KMS-11 (cell line): ENCODE data around the gene PCDHGC3.

Experiments used
- H2AFZ ChIP-seq: fragments of 200-600 bp; sonication (generic); 2 replicates; pipeline ENCODE4 v1.6.1; 2016; ENCODE audit warnings: antibody characterized with exemption, mixed run types, low read depth
- H3K27ac ChIP-seq: fragments of 200-600 bp; sonication (generic); 2 replicates; pipeline ENCODE4 v1.6.1; 2016; ENCODE audit warnings: mild to moderate bottlenecking, mixed run types
- H3K27me3 ChIP-seq: fragments of 200-600 bp; sonication (generic); 2 replicates; pipeline ENCODE4 v1.6.1; 2017; ENCODE audit warnings: mild to moderate bottlenecking, low read depth, mixed run types, moderate library complexity; ENCODE audit not compliant: insufficient read depth
- H3K36me3 ChIP-seq: fragments of 200-600 bp; sonication (generic); 2 replicates; pipeline ENCODE4 v1.6.1; 2017; ENCODE audit warnings: mild to moderate bottlenecking, mixed run types; ENCODE audit not compliant: insufficient read depth
- H3K4me1 ChIP-seq: fragments of 200-600 bp; sonication (generic); 2 replicates; pipeline ENCODE4 v1.6.1; 2016; ENCODE audit warnings: mild to moderate bottlenecking, low read depth, mixed run types; ENCODE audit not compliant: poor library complexity, severe bottlenecking
- H3K4me2 ChIP-seq: fragments of 200-600 bp; sonication (generic); 2 replicates; pipeline ENCODE4 v1.7.0; 2016; ENCODE audit warnings: mild to moderate bottlenecking, mixed run types
- H3K4me3 ChIP-seq: fragments of 200-600 bp; sonication (generic); IDR thresholded peaks from 2 replicates; pipeline ENCODE4 v1.6.1; 2017; ENCODE audit warnings: low read depth, low read length, mixed read lengths; ENCODE audit not compliant: insufficient read depth
- H3K79me2 ChIP-seq: fragments of 200-600 bp; sonication (generic); 2 replicates; pipeline ENCODE4 v1.6.1; 2016; ENCODE audit warnings: low read depth, mixed run types; ENCODE audit not compliant: insufficient read depth
- H3K9ac ChIP-seq: fragments of 200-600 bp; sonication (generic); 2 replicates; pipeline ENCODE4 v1.6.1; 2016; ENCODE audit warnings: mild to moderate bottlenecking, mixed run types
- H4K20me1 ChIP-seq: fragments of 200-600 bp; sonication (generic); 2 replicates; pipeline ENCODE4 v1.6.1; 2016; ENCODE audit warnings: mild to moderate bottlenecking, mixed run types; ENCODE audit not compliant: insufficient read depth
- TF ChIP-seq, protein P1 (sequence below): fragments of 200-600 bp; sonication (generic); conservative IDR thresholded peaks from 2 replicates; pipeline ENCODE4 v1.6.1; 2017; ENCODE audit warnings: low read depth, mild to moderate bottlenecking, antibody characterized with exemption, low read length, moderate library complexity, mixed read lengths

Gene PCDHGC3

DNA sequence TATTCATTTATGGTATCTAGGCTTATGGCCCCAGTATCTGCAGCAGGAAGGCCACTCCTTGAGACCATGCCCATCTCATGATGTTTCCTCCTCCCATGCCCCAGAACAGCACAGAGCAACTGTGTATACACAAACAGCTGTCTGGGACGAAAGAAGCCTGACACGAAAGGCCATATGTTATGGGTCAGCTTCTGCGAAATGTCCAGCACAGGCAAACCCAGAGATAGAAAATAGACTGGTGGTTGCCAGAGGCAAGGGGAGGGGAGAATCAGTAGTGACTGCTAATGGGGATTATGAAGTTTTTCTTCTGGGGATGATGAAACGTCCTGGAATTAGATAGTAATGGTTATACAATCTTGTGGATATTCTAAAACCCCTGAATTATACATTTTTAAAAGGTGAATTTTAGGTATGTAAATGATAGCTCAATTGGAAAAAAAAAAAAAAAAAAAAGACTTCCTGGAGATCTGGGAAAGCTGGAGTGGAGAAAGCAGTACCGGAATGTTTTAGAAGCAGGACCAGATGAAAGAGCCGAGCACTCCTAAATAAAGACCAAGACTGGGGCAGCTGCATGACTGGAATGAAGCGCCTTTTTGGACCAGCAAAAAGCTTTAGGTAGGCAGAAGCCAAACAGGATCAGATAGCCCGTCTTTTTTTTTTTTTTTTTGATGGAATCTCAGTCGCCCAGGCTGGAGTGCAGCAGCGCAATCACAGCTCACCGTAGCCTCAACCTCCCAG is 42.3 kb downstream of the PCDHGC3 start:
- no peaks in the 10 kb centered on the region for H4K20me1 ChIP-seq
- no peak overlapping the region for H3K27ac ChIP-seq
- no peak overlapping the region for H2AFZ ChIP-seq
- no peak overlapping the region for H3K9ac ChIP-seq
- H3K4me1 ChIP-seq = no peaks in the 10 kb centered on the region
- H3K79me2 ChIP-seq = no peaks in the 10 kb centered on the region
- H3K4me2 ChIP-seq = no peak overlapping the region
- no peaks in the 10 kb centered on the region for H3K27me3 ChIP-seq
- H3K4me3 ChIP-seq = no peak overlapping the region
- TF ChIP-seq, protein P1, sequence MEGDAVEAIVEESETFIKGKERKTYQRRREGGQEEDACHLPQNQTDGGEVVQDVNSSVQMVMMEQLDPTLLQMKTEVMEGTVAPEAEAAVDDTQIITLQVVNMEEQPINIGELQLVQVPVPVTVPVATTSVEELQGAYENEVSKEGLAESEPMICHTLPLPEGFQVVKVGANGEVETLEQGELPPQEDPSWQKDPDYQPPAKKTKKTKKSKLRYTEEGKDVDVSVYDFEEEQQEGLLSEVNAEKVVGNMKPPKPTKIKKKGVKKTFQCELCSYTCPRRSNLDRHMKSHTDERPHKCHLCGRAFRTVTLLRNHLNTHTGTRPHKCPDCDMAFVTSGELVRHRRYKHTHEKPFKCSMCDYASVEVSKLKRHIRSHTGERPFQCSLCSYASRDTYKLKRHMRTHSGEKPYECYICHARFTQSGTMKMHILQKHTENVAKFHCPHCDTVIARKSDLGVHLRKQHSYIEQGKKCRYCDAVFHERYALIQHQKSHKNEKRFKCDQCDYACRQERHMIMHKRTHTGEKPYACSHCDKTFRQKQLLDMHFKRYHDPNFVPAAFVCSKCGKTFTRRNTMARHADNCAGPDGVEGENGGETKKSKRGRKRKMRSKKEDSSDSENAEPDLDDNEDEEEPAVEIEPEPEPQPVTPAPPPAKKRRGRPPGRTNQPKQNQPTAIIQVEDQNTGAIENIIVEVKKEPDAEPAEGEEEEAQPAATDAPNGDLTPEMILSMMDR = no peak
- H3K36me3 ChIP-seq = no peaks in the 10 kb centered on the region; the same call in 1 of the 2 replicates

GRCh38 chr5:141518618-141519015 is 42.9 kb downstream of the PCDHGC3 start:
- no peaks in the 10 kb centered on the region for H4K20me1 ChIP-seq
- no peaks in the 10 kb centered on the region; the same call in 1 of the 2 replicates for H3K36me3 ChIP-seq
- TF ChIP-seq, protein P1 = no peak
- H3K27me3 ChIP-seq = no peaks in the 10 kb centered on the region
- no peak overlapping the region for H3K27ac ChIP-seq
- no peaks in the 10 kb centered on the region for H3K4me1 ChIP-seq
- no peak overlapping the region for H3K4me3 ChIP-seq
- H3K9ac ChIP-seq = no peak overlapping the region
- H3K79me2 ChIP-seq = no peaks in the 10 kb centered on the region
- H2AFZ ChIP-seq = no peak overlapping the region
- H3K4me2 ChIP-seq = no peak overlapping the region

DNA sequence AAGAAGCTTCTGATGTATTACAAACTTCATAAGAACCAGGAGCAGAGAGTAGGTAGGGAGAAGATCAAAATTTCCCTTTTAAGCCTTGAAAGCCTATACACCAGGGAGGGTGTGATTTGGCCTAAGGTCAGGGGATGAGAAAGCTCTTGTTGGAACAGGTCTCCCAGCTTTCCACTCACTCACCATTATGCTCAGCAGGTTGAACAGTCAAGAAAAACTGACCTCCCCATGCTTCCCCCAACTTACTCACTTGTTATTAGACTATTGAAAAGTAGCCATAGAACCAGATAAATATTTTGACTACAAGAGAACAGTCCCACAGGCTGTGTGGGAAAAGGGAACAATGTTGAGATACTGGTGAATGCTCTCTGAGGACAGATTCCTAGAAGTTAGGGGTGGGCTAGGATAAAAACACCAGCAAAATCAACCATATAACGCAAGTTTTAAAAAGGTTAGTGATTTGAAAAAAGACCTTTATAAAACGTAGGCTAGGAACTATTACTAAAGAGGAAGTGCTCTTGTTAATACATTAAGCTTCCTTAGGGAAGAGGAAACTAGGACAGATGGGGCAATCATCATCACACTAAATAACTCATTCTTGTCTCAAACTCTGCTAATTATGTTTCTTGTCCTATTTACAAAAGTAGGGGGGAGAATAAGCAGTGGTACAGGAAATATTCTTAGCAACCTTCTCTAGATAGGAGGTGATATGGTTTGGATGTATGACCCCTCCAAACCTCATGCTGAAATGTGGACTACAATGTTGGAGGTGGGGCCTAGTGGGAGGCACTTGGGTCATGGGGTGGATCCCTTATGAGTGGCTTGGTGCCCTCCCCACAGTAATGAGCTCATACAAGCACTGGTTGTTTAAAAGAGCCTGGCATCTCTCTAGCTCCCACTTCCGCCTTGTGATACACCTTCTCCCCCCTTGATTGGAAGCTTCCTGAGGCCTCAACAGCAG is 44.1 kb downstream of the PCDHGC3 start:
- H3K9ac ChIP-seq = no peak overlapping the region
- no peak overlapping the region for H3K4me3 ChIP-seq
- H3K27ac ChIP-seq = no peak overlapping the region
- no peaks in the 10 kb centered on the region for H4K20me1 ChIP-seq
- no peaks in the 10 kb centered on the region; the same call in 1 of the 2 replicates for H3K36me3 ChIP-seq
- H3K27me3 ChIP-seq = no peaks in the 10 kb centered on the region
- TF ChIP-seq, protein P1 = no peak
- no peak overlapping the region for H2AFZ ChIP-seq
- peaks cover 4% of the 10 kb centered on the region for H3K4me1 ChIP-seq
- H3K4me2 ChIP-seq = no peak overlapping the region
- no peaks in the 10 kb centered on the region for H3K79me2 ChIP-seq

DNA sequence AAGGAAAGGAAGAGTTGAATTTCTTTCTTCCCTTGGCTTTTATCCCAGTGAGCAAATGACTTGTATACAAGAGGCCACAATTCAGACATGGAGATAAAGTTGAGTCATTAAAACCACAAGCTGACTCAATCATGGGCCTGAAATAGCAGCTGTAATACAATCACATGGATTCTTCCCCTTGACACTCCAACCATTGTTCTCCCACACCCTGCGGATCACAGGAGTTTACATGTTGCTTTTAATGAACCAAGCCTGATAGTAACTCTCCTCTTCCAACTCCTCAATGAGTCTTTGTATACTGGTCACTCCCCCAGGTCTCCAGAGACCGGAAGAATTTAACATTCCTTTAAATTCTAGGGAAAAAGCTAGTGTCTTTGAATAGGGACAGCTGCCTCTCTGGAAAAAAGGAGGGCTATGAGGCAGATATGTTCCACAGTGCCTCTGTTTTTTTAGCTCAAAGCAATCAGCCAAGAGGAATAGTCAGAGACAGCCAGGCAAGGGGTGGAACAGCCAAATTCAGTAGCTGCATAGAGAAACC is 45.5 kb downstream of the PCDHGC3 start:
- no peak overlapping the region for H3K4me3 ChIP-seq
- H3K4me2 ChIP-seq = no peak overlapping the region
- H3K9ac ChIP-seq = no peak overlapping the region
- H4K20me1 ChIP-seq = no peaks in the 10 kb centered on the region
- H3K4me1 ChIP-seq = peaks cover 6% of the 10 kb centered on the region
- H3K27ac ChIP-seq = no peak overlapping the region
- H2AFZ ChIP-seq = no peak overlapping the region
- no peaks in the 10 kb centered on the region for H3K27me3 ChIP-seq
- H3K36me3 ChIP-seq = no peaks in the 10 kb centered on the region; the same call in 1 of the 2 replicates
- TF ChIP-seq, protein P1 = no peak
- no peaks in the 10 kb centered on the region for H3K79me2 ChIP-seq
